ENCODE results near the gene CNGB1. TPM values are rescaled to one million over a fixed set of nuclear protein-coding genes. Genes with fewer than 3 reads are reported as not detected.

CNGB1 gene
- total and polyA plus RNA-seq, 2 of the 13 experiments (the other 11 are each of a cell fraction or from before 2014, with no cell fraction given) = 0.02 to 0.15 TPM

GRCh38 chr16:57918994-57919393 lies 51.9 kb downstream of the CNGB1 start:
- TF ChIP-seq ZMYM4 (CRISPR knock-in tag; IDR thresholded peaks at IDR 0.05) = no peak
- TF ChIP-seq PREB (CRISPR knock-in tag; IDR thresholded peaks at IDR 0.05) = no peak
- peak; percentile 34; the same call in 1 of the 2 replicates for TF ChIP-seq CEBPG (CRISPR knock-in tag; IDR thresholded peaks at IDR 0.05)
- no peak for TF ChIP-seq PAX8 (CRISPR knock-in tag; IDR thresholded peaks at IDR 0.05; ENCODE audit: borderline replicate concordance)
- no peak for TF ChIP-seq KLF12 (CRISPR knock-in tag; IDR thresholded peaks at IDR 0.05; ENCODE audit: borderline replicate concordance)
- TF ChIP-seq ZNF607 (CRISPR knock-in tag; IDR thresholded peaks at IDR 0.05; ENCODE audit: borderline replicate concordance) = no peak
- no peak for TF ChIP-seq ZNF362 (CRISPR knock-in tag; IDR thresholded peaks at IDR 0.05; ENCODE audit: borderline replicate concordance)
- TF ChIP-seq FOXJ3 (CRISPR knock-in tag; IDR thresholded peaks at IDR 0.05; ENCODE audit: borderline replicate concordance) = no peak
- no peak for TF ChIP-seq ETS1 (CRISPR knock-in tag; IDR thresholded peaks at IDR 0.05)
- peak; percentile 90 for TF ChIP-seq CEBPB (IDR thresholded peaks at IDR 0.05; ENCODE audit: borderline replicate concordance, low read depth, low read length)
- TF ChIP-seq ZNF775 (CRISPR knock-in tag; IDR thresholded peaks at IDR 0.05; ENCODE audit: borderline replicate concordance) = no peak
- TF ChIP-seq SRF (IDR thresholded peaks at IDR 0.05; ENCODE audit: low read depth, low read length) = no peak
- TF ChIP-seq RCOR2 (CRISPR knock-in tag; IDR thresholded peaks at IDR 0.05) = no peak
- DNase-seq (ENCODE audit: low spot score) = no peak
- FAIRE-seq = no peak
- no TSS peak for BruUV-seq (replicated peaks)
- no peaks in the 10 kb centered on the region for H3K79me2 ChIP-seq (ENCODE audit: insufficient read depth, low read length)
- no peaks in the 10 kb centered on the region for H3K4me1 ChIP-seq (ENCODE audit: insufficient read depth, low read length)
- no peak overlapping the region for H3K4me2 ChIP-seq (ENCODE audit: low read depth, low read length)
- no peaks in the 10 kb centered on the region for H4K20me1 ChIP-seq (ENCODE audit: insufficient read depth, low read length)
- CTCF ChIA-PET (ENCODE audit: low intra/inter-chr PET ratio, low total read pairs) = no interaction called here
- intact Hi-C loops (cut with micrococcal nuclease; ENCODE audit: unreplicated experiment) = no loop called here
- no peak overlapping the region for H3K9ac ChIP-seq (ENCODE audit: insufficient read depth, low read depth, low read length)
- H3K27me3 ChIP-seq (ENCODE audit: control insufficient read depth in 1 of 2, insufficient read depth in 2 of 2, low read length in 2 of 2) = peaks cover 2 to 26% of the 10 kb centered on the region in 2 experiments; a peak in 3 of 5 replicates
- in situ Hi-C loops (cut with HindIII; ENCODE audit: extremely low pct_ligation_motif_present, low pct_unique_long_range_greater_than_20kb) = no loop called here
- no peak overlapping the region for H3K27ac ChIP-seq (ENCODE audit: extremely low read length, insufficient read depth, low read length)
- ATAC-seq = no peak
- WGBS (ENCODE audit: low lambda C conversion rate) = 19% methylated on average over 6 of the region's 6 CpGs
- no peaks in the 10 kb centered on the region for H3K36me3 ChIP-seq (replicated peaks in 1 of 2; ENCODE audit: control insufficient read depth in 1 of 2, insufficient read depth in 2 of 2, low read length in 2 of 2)
- no peak overlapping the region for H3K4me3 ChIP-seq (replicated peaks in 1 of 3; ENCODE audit: insufficient read depth in 1 of 3, low read depth in 2 of 3, low read length in 3 of 3)
- no peak overlapping the region for H2AFZ ChIP-seq (ENCODE audit: low read length)
- no peaks in the 10 kb centered on the region for H3K9me3 ChIP-seq (ENCODE audit: low read length)
- POLR2A ChIA-PET = no interaction called here

All from HepG2 (cell line).